Panc1 (cell line): ENCODE results near the gene PDE6B. TPM values are rescaled to one million over a fixed set of nuclear protein-coding genes. Genes with fewer than 3 reads are reported as not detected.

Experiments used
- ATAC-seq: fragments of 200-7000 bp; cut with Tn5 transposase; 2 replicates; pipeline ENCODE4 v1.9.1; 2020; ENCODE audit warnings: mild to moderate bottlenecking, moderate library complexity
- BruUV-seq: library from RNA; stranded (reverse); fragments of 400-500 nt; replicated peaks from 2 replicates; lab custom pipeline; 2021; lab: Mats Ljungman, UMichigan
- CTCF ChIA-PET: fragments of 300-600 bp; sonication (Branson Sonifier 250); formaldehyde crosslinking; loops from one replicate; lab custom pipeline; 2022; ENCODE audit warnings: antibody characterized with exemption; lab: Charles Lee
- POLR2A ChIA-PET: fragments of 300-600 bp; sonication (Branson Sonifier 250); formaldehyde crosslinking; loops from one replicate; lab custom pipeline; 2022; ENCODE audit warnings: antibody characterized with exemption; lab: Charles Lee
- DNase-seq: peaks from one replicate; pipeline ENCODE4 v3.0.0-alpha.2; 2010; ENCODE audit warnings: low read depth, low spot score
- H3K27ac ChIP-seq: 2 replicates; pipeline ENCODE4 v1.5.1; 2011; ENCODE audit warnings: mild to moderate bottlenecking, low read length, inconsistent platforms
- H3K27me3 ChIP-seq: fragments of 200-500 bp; sonication (Bioruptor generic); 2 replicates; pipeline ENCODE4 v1.6.0; 2014; ENCODE audit warnings: low read length, inconsistent platforms; ENCODE audit not compliant: control insufficient read depth, insufficient read depth
- H3K36me3 ChIP-seq: fragments of 200-500 bp; sonication (Bioruptor generic); 2 replicates; pipeline ENCODE4 v1.5.1; 2014; ENCODE audit warnings: inconsistent platforms, mild to moderate bottlenecking, low read length, moderate library complexity; ENCODE audit not compliant: control insufficient read depth, insufficient read depth
- H3K4me1 ChIP-seq: 2 replicates; pipeline ENCODE4 v1.5.1; 2011; ENCODE audit warnings: inconsistent platforms, mild to moderate bottlenecking, low read length, moderate library complexity; ENCODE audit not compliant: control insufficient read depth, insufficient read depth
- H3K4me3 ChIP-seq, 2 experiments: 2 replicates each; pipeline ENCODE4 v1.5.1; 2011 to 2012; ENCODE audit warnings: low read depth in 2 of 2, low read length in 2 of 2, mild to moderate bottlenecking in 2 of 2, inconsistent platforms in 1 of 2, moderate library complexity in 1 of 2
- H3K9me3 ChIP-seq: fragments of 200-500 bp; sonication (Bioruptor generic); 2 replicates; pipeline ENCODE4 v1.5.1; 2014; ENCODE audit warnings: low read depth, mild to moderate bottlenecking, inconsistent platforms, low read length, moderate library complexity; ENCODE audit not compliant: control insufficient read depth, insufficient read depth
- CTCF ChIP-seq: fragments of 450-650 bp; IDR thresholded peaks from 2 replicates; pipeline ENCODE4 v1.5.1; 2017; ENCODE audit warnings: mild to moderate bottlenecking
- POLR2AphosphoS5 ChIP-seq: IDR thresholded peaks from 2 replicates; pipeline ENCODE4 v1.6.1; 2012; ENCODE audit warnings: mild to moderate bottlenecking, low read depth, low read length, moderate library complexity
- REST ChIP-seq, 2 experiments: IDR thresholded peaks; 2 replicates each; pipeline ENCODE4 v1.6.1; 2011 to 2012; ENCODE audit warnings: low read depth in 2 of 2, control low read depth in 1 of 2, low read length in 1 of 2, mild to moderate bottlenecking in 1 of 2, moderate library complexity in 1 of 2; ENCODE audit not compliant: insufficient read depth in 1 of 2
- SIN3A ChIP-seq: IDR thresholded peaks from 2 replicates; pipeline ENCODE4 v1.6.1; 2012; ENCODE audit warnings: low read depth, mild to moderate bottlenecking, low read length, moderate library complexity, borderline replicate concordance; ENCODE audit not compliant: insufficient read depth
- TCF7L2 ChIP-seq: IDR thresholded peaks from 2 replicates; pipeline ENCODE4 v1.6.1; 2011; ENCODE audit warnings: mild to moderate bottlenecking, low read depth, low read length, inconsistent platforms
- in situ Hi-C: cut with HindIII; loops from 2 replicates; pipeline ENCODE4 v1.10.0; 2016; ENCODE audit warnings: low sequenced_read_pairs, low pct_unique_long_range_greater_than_20kb
- intact Hi-C: fragments of 100-400 bp; cut with micrococcal nuclease; formaldehyde crosslinking; loops from one replicate; pipeline ENCODE4 v1.10.0; 2022; ENCODE audit not compliant: unreplicated experiment
- total RNA-seq: library from RNA; stranded (reverse); gene quantifications from one replicate; pipeline ENCODE4 v1.2.1, GENCODE V29; 2021; ENCODE audit not compliant: unreplicated experiment

The PDE6B gene
- total RNA-seq, 1 experiment from 2014 or later, result 6.5 TPM

- ATAC-seq (no peak), DNase-seq (no peak)
- ChIA-PET POLR2A (no interaction called here), CTCF (interaction anchor here (0.6 to 1.4 kb wide), 4 partner anchors 10 to 25 kb away, joined by 3 to 4 read pairs (median 3); partner anchors contain the start of genes ATP5ME and MYL5)
- no peak for TF ChIP-seq SIN3A
- TF ChIP-seq REST (IDR thresholded peaks at IDR 0.05; ENCODE audit: insufficient read depth in 1 of 2, low read depth in 2 of 2, low read length in 1 of 2), result no peak
- TF ChIP-seq TCF7L2, result no peak
- TF ChIP-seq CTCF, result no peak
- TF ChIP-seq POLR2AphosphoS5, result no peak
- no TSS peak for BruUV-seq
- H3K4me3 ChIP-seq, result no peak overlapping the region
- peaks cover 24% of the 10 kb centered on the region for H3K4me1 ChIP-seq
- in situ Hi-C loops, result no loop called here
- no peaks in the 10 kb centered on the region for H3K27me3 ChIP-seq
- H3K27ac ChIP-seq, result no peak overlapping the region
- H3K36me3 ChIP-seq, result no peaks in the 10 kb centered on the region
- intact Hi-C loops, result no loop called here
- no peaks in the 10 kb centered on the region for H3K9me3 ChIP-seq
Observed at GRCh38 chr4:684623-685327, 59.4 kb downstream of the PDE6B start.

DNA sequence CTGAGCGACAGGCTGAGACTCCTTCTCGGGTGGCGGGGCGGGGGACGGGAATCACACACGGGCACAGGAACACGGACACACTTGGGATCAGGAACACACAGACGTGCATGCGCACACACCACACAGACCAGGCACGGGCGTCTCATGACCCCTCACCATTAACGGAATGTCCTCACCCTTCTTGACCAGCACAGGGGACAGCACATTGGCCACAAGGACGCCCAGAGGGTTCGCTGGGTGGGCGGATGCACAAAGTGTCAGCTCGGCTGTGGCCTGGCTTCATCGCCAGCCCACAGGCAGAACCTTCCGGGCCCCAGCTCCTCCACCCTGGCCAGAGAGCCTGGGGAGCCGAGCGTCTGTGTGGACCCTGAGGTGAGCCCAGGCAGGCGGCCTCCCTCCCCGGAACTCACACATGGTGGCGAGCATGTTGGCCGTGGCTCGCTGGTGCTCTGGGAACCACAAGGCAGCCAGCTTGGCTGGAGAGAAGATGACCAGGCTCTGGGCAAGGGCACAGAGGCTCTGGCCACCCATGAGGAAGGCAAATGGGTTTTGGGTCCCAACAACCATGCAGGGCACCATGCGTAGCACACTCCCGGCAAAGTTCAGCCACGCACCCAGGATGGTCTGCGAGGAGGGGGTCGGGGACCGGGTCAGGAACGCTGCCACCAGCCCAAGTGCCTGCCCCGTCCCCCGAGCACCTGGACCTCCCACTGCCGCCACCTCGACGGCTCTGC, 60.5 kb downstream of the PDE6B start:
- Histone ChIP-seq H3K27me3 (no peaks in the 10 kb centered on the region), H3K36me3 (no peaks in the 10 kb centered on the region), H3K27ac (no peak overlapping the region), H3K9me3 (no peaks in the 10 kb centered on the region), H3K4me1 (peaks cover 24% of the 10 kb centered on the region), H3K4me3 (no peak overlapping the region)
- DNase-seq (no peak), ATAC-seq (no peak)
- in situ Hi-C loops, result no loop called here
- TF ChIP-seq TCF7L2 (no peak), POLR2AphosphoS5 (no peak), CTCF (no peak), REST (IDR thresholded peaks at IDR 0.05; ENCODE audit: insufficient read depth in 1 of 2, low read depth in 2 of 2, low read length in 1 of 2) (no peak), SIN3A (no peak)
- intact Hi-C loops, result no loop called here
- ChIA-PET CTCF (no interaction called here), POLR2A (no interaction called here)
- BruUV-seq, result no TSS peak
